Testis (tissue), 3 donors: Measurements from ENCODE around the gene APOC3. TPM values are rescaled to one million over a fixed set of nuclear protein-coding genes. Genes with fewer than 3 reads are reported as not detected.

Source experiments
- DNase-seq: peaks from one replicate; pipeline ENCODE4 v3.0.0-alpha.2; 2019
- H3K27ac ChIP-seq, 2 donors: fragments of 200-600 bp; sonication (generic); one replicate each; pipeline ENCODE4 v1.5.1; 2019
- H3K27me3 ChIP-seq: fragments of 200-600 bp; sonication (generic); one replicate; pipeline ENCODE4 v1.5.1; 2019
- H3K36me3 ChIP-seq: fragments of 200-600 bp; sonication (generic); one replicate; pipeline ENCODE4 v1.5.1; 2017; ENCODE audit warnings: low read depth; ENCODE audit errors: missing control alignments
- H3K4me1 ChIP-seq: fragments of 200-600 bp; sonication (generic); one replicate; pipeline ENCODE4 v1.5.1; 2019
- H3K4me3 ChIP-seq, 2 donors: fragments of 200-600 bp; sonication (generic); one replicate each; pipeline ENCODE4 v1.5.1; 2017 to 2019
- H3K9me3 ChIP-seq: fragments of 200-600 bp; sonication (generic); one replicate; pipeline ENCODE4 v1.5.1; 2017
- POLR2A ChIP-seq: fragments of 450-650 bp; IDR thresholded peaks from one replicate; pipeline ENCODE4 v1.6.1; 2017; ENCODE audit warnings: antibody characterized with exemption, mild to moderate bottlenecking, moderate library complexity
- WGBS, 2 donors: methylation state at CpG; one replicate each; pipeline ENCODE4 v1.1.5; 2018; 5-methylcytosine and 5-hydroxymethylcytosine counted together
- intact Hi-C: fragments of 100-400 bp; cut with DNase I; formaldehyde crosslinking; loops from one replicate; pipeline ENCODE4 v1.15.1; 2023; ENCODE audit warnings: low total_unique reads
- polyA plus RNA-seq: library from polyadenylated mRNA; stranded (reverse); fragments of 350-450 nt; fragmentation: Illumina TruSeq; extraction: RNeasy Lipid Tissue Mini Kit (QIAGEN cat#74804); gene quantifications from one replicate; pipeline ENCODE4 v1.2.3, GENCODE V29; 2014; ENCODE audit warnings: low read depth, low replicate concordance; ENCODE audit not compliant: insufficient read depth
- total RNA-seq, 2 donors: library from RNA; depleted of rRNA; stranded (reverse); fragments of >200 nt; gene quantifications; one replicate each; pipeline ENCODE4 v1.2.3, GENCODE V29; 2016
- TF ChIP-seq, protein P1 (sequence below), 3 experiments: fragments of 450-650 bp in 2 of 3; fragments of 200-600 bp in 1 of 3; sonication (generic) in 1 of 3; IDR thresholded peaks; one replicate each; pipeline ENCODE4 v1.5.1; 2016 to 2019; ENCODE audit warnings: antibody characterized with exemption in 3 of 3, mild to moderate bottlenecking in 2 of 3, moderate library complexity in 1 of 3

APOC3 gene
- total and polyA plus RNA-seq, 3 donors from 2014 or later = 0.81 to 4.0 TPM; not detected in 1

DNA sequence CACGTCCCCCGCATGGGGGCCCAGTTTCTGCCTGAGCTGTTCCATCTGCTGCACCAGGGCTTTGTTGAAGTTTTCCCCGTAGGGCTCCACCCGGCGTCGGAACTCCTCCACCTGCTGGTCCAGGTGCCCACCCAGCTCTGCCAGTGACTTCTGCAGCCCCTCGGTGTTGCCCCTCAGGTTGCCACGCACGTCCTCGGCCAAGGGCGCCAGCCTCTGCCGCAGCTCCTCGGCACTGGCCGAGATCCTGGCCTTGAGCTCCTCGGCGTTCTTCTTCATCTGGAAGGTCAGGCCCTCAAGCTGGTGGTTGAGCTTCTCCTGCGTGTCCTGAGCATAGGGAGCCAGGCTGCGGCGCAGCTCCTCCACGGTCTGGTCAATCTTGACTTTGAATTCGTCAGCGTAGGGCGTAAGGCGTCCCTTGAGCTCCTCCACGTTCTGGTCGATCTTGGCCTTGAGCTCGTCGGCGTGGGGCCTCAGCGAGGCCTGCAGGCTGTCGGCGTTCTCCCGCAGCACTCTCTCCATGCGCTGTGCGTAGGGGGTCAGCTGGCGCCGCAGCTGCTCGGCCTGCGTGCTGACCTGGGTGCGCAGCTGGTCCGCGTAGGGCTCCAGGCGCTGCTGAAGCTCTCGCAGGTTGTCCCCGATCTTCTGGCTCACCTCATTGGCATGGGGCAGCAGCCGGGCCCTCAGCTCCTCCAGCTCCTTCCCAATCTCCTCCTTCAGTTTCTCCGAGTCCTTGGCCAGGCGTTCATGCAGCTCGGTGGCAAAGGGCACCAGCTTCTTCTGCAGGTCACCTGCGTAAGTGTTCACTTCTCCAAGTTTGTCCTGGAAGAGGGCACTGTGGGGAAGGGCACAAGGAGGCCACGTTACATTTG lies 8.4 kb upstream of the APOC3 start:
- no peak overlapping the region for H3K4me3 ChIP-seq
- no peaks in the 10 kb centered on the region for H3K4me1 ChIP-seq
- intact Hi-C loops = no loop called here
- no peaks in the 10 kb centered on the region for H3K27me3 ChIP-seq
- H3K27ac ChIP-seq = no peak overlapping the region
- H3K36me3 ChIP-seq = no peaks in the 10 kb centered on the region
- no peaks in the 10 kb centered on the region for H3K9me3 ChIP-seq
- TF ChIP-seq POLR2A = no peak
- 92 to 95% methylated on average over 32 to 51 of the region's 51 CpGs for WGBS, 2 donors
- no peak for DNase-seq

DNA sequence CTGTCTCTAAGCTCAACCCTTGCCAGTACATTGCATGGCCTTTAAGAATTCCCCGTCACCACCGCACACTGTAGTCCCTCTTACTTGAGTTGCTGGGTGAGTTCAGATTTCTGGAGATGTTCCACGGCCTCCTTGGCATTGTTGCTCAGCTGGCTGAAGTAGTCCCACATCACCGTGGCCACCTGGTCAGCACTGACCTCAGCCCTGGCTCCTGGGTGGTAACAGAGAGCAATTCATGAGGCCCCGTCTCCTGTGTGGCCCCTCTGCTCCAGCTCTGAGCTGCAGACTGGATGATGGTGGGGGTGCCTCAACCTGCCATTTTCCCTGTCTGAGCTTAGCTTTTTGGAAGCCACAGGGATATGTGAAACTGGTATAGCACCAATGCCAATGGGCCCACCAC lies 7.1 kb upstream of the APOC3 start:
- intact Hi-C loops = no loop called here
- Histone ChIP-seq H3K9me3 (no peaks in the 10 kb centered on the region), H3K27ac (no peak overlapping the region), H3K4me3 (no peak overlapping the region), H3K4me1 (no peaks in the 10 kb centered on the region), H3K36me3 (no peaks in the 10 kb centered on the region), H3K27me3 (no peaks in the 10 kb centered on the region)
- DNase-seq = no peak
- TF ChIP-seq, protein P1, sequence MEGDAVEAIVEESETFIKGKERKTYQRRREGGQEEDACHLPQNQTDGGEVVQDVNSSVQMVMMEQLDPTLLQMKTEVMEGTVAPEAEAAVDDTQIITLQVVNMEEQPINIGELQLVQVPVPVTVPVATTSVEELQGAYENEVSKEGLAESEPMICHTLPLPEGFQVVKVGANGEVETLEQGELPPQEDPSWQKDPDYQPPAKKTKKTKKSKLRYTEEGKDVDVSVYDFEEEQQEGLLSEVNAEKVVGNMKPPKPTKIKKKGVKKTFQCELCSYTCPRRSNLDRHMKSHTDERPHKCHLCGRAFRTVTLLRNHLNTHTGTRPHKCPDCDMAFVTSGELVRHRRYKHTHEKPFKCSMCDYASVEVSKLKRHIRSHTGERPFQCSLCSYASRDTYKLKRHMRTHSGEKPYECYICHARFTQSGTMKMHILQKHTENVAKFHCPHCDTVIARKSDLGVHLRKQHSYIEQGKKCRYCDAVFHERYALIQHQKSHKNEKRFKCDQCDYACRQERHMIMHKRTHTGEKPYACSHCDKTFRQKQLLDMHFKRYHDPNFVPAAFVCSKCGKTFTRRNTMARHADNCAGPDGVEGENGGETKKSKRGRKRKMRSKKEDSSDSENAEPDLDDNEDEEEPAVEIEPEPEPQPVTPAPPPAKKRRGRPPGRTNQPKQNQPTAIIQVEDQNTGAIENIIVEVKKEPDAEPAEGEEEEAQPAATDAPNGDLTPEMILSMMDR (IDR thresholded peaks at IDR 0.05) = no peak
- TF ChIP-seq POLR2A = no peak
- 77 to 83% methylated on average over 4 to 5 of the region's 5 CpGs for WGBS, 2 donors

DNA sequence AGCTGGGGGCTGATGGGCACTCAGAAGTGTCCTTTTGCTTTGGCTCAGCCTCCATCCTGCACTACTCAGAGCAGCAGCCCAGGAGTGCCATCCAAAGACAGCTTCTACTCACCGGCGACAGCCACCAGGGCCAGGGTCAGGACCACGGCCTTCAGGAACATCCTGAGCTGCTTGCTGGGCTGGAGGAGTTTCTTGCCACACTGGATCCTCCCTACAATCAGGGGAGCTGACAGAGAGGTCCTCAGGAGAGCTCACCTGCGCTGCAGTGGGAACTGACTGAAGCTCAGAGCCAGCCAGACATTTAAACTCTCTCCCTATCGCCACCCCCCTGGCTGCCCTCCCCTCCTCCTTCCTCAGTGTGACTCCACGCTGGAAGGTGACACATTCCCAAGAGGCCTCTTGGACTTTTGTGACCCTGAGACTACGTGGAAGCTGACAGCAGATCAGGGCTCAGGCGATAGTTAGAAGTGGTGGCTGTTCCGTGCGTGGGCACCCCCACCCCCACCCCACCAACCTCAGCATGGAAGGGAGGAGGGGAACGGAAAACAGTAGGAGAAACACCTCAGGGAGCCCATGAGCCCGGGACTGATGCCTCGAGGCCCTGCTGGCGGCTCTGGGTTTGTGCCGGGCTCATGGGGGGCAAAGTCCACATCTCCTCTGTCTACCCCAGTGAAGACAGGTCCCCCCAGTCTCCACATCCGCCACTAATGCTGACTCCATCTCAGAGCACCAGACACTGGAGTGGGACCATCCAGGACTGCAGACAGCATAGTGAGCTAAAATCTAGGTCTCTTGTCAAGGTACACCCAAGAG lies 6.5 kb upstream of the APOC3 start, which contains the start of gene APOA4:
Gene APOA4 (minus strand): TSS at position 274 of the 813 bp plus-strand sequence. CDS start 113 bp downstream, at position 161.
- Histone ChIP-seq H3K9me3 (no peaks in the 10 kb centered on the region), H3K4me3 (no peak within 1 kb of the TSS), H3K4me1 (no peaks in the 10 kb centered on the region), H3K27me3 (no peaks in the 10 kb centered on the region), H3K27ac (no peak within 1 kb of the TSS), H3K36me3 (no peaks in the 10 kb centered on the region)
- intact Hi-C loops = no loop called here
- TF ChIP-seq, protein P1 (IDR thresholded peaks at IDR 0.05) = no peak
- no peak for TF ChIP-seq POLR2A
- DNase-seq = peak; percentile 8
- 83 to 92% methylated on average over 9 to 16 of the region's 16 CpGs for WGBS, 2 donors

DNA sequence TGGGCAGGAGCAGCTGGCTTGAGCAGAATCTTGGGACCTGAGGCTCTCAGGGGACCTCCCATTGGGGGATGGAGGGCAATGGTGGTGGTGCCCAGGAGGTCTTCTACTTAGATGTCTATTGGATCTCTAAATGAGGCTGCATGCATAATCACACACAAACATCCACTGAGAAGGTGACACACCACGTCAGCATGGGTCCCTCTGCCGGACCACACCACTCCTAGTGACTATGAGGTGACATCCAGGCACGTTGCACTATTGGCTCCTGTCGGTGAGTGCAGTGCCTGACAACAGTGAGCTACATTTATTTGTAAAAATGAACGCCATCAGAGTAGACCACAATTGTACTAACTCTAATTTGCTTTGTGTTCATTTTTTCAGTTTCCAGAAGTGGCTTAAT lies 4.3 kb upstream of the APOC3 start:
- Histone ChIP-seq H3K4me3 (no peak overlapping the region), H3K36me3 (no peaks in the 10 kb centered on the region), H3K27me3 (no peaks in the 10 kb centered on the region), H3K9me3 (no peaks in the 10 kb centered on the region), H3K27ac (no peak overlapping the region), H3K4me1 (no peaks in the 10 kb centered on the region)
- intact Hi-C loops = no loop called here
- TF ChIP-seq, protein P1 (IDR thresholded peaks at IDR 0.05) = no peak
- TF ChIP-seq POLR2A = no peak
- DNase-seq = no peak
- 87 to 92% methylated on average over 5 of the region's 5 CpGs for WGBS, 2 donors
